Measurements from ENCODE around the gene PLXNA2.

Gene PLXNA2

GRCh38 chr1:207991583-207992026 is 252.6 kb downstream of the PLXNA2 start:
- DNase-seq (ENCODE audit: low spot score) = no peak

- DNase-seq (ENCODE audit: low spot score) = no peak
Measured at GRCh38 chr1:207990876-207991582, 253.2 kb downstream of the PLXNA2 start.

GRCh38 chr1:207990455-207990854 is 253.7 kb downstream of the PLXNA2 start:
- no peak for DNase-seq (ENCODE audit: low spot score)

- DNase-seq (ENCODE audit: low spot score) = no peak
Measured at GRCh38 chr1:207988326-207989165, 255.6 kb downstream of the PLXNA2 start.

GRCh38 chr1:207987164-207987563 is 257.0 kb downstream of the PLXNA2 start:
- DNase-seq (ENCODE audit: low spot score) = no peak

GRCh38 chr1:207985996-207986395 is 258.2 kb downstream of the PLXNA2 start:
- DNase-seq (ENCODE audit: low spot score) = no peak

- no peak for DNase-seq (ENCODE audit: low spot score)
Measured at GRCh38 chr1:207984831-207985572, 259.2 kb downstream of the PLXNA2 start.

GRCh38 chr1:207983044-207983635 is 261.0 kb downstream of the PLXNA2 start:
- DNase-seq (ENCODE audit: low spot score) = no peak

GRCh38 chr1:207981976-207982375 is 262.2 kb downstream of the PLXNA2 start:
- peak; percentile 51 for DNase-seq (ENCODE audit: low spot score)

GRCh38 chr1:207978441-207978840 is 265.7 kb downstream of the PLXNA2 start:
- no peak for DNase-seq (ENCODE audit: low spot score)

GRCh38 chr1:207977876-207978275 is 266.3 kb downstream of the PLXNA2 start:
- DNase-seq (ENCODE audit: low spot score) = no peak

GRCh38 chr1:207973898-207974568 is 270.2 kb downstream of the PLXNA2 start:
- no peak for DNase-seq (ENCODE audit: low spot score)

- DNase-seq (ENCODE audit: low spot score) = no peak
Measured at GRCh38 chr1:207972337-207972736, 271.8 kb downstream of the PLXNA2 start.

Measured in NAMALWA (cell line).